Measurements from ENCODE around the gene FAM163B.

The FAM163B gene

DNA sequence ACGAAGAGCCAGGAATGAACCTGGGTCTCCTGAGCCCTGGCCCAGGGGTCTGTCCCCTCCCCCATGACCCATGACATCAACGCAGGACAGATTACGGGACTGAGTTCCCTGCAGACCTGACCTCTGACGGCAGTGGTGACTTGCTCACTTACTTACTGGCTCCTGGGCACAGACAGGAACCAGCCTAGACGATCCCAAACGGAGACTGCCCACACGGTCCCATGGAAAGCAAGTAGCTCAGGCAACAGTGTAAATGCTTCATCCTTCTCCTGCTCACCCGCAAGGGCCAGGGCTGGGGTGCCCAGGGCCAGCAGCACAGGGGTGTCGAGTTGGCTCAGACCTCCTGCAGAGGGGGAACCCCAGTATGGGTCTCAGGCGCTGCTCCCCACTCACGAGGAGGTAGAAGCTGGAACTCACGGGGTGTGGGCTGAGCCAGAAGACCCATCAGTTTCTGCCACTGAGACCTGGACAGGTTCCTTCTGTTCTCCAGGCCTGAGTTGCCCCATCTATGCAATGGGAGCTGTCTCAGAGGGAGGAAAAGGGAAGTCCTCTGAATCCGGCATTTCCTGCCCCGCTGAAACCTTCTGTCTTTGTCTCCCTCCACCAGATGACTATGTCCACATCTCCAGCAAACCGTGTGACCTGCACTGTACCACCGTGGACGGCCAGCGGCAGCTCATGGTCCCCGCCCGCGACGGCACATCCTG is 69.0 kb downstream of the FAM163B start:
- no peak for DNase-seq

DNA sequence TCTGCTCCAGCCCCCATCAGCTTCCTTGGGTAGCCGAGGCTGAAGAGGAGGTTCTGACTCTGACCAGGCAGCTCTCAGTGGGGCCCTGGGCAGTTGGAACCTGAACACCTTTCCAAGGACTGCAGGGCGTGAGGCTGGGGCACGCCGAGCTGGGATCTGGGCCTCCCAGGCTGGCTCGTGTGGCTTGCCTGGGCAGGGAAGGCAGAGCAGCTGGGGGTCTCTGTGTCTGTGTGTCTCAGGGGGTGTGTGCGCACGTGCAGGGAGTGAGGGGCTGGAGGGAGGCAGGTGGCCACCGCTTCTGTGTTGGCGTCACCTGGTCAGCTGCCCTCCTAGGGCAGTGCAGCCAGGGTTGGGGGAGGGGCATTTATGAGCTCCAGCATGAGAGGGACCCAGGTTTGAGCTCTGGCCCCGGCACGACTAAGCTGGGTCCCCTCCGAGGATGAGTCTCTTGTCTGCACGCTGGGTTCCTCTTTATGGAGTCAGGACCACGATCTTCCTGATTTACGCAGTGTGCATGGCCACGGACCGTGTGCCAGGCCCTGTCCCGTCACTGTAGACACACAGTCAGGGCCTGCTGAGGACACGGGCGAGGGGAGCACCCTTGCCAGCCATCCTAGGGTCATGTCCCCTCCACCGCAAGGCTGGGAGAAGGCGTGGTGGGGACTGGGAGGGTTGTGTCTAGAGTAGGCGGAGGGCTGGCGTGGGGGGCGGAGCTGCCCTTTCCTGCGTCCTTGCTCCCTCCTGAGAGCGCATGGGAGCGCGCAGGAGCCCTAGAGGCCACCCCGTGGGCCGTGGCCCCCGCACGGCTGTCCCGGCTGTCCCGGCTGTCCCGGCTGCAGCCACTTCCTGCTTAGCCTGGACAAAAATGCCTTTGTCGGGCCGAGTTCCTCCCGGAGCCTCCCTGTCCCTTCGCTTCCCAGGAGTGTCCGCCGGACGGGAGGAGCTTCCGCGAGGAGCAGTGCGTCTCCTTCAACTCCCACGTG is 70.0 kb downstream of the FAM163B start:
- DNase-seq, result no peak

DNA sequence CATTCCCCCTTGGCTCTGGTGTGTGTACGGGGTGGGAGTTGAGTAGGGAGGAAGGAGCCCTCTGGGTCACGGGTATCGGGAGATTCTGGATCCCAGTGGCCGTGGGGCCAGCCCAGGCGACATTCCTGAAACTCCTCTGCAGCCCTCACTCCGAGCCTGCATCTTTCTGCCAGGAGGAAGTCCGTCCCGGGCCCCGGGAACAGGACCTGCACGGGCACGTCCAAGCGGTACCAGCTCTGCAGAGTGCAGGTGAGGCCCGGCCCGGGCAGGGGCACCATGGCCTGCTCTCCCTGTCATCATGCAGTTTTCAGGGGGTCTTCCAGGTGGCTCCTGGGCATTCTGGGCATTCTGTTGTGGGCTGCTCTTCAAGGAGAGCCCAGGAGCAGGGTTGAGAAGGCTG is 71.0 kb downstream of the FAM163B start:
- no peak for DNase-seq

DNA sequence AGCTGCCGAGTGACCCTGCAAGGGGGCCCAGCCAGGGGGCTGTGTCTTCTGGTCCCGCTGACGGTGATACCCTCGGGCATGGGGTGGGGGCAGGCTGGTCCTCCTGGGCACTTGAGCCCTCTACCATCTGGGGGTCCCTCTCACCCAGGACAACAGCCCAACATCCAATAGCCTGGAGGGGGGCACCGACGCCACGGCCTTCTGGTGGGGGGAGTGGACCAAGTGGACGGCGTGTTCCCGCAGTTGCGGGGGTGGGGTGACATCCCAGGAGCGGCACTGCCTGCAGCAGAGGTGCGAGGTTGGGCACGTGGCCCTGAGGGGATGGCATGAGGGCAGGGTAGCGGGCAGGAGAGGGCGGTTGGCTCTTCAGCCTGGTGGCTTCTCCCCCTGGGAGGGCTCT is 71.9 kb downstream of the FAM163B start:
- DNase-seq, result no peak

DNA sequence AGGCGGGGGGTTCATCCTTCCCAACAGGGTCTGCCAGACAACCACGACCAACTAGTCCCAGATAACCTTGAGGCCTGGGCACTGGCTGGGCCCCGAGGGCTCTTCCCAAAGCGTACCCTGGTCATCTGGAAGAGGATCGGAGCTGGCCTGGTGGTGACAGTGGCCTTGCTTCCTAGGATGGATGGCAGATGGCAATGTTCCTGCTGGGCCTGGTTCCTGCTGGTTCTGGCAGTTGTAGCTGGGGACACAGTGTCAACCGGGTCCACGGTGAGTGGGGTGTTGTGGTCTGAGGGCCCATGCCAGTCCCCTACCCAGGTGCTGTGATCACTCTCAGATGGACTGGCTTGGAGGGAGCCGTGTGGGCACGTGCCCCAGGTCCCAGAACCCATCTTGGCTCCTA is 72.7 kb downstream of the FAM163B start:
- no peak for DNase-seq

DNA sequence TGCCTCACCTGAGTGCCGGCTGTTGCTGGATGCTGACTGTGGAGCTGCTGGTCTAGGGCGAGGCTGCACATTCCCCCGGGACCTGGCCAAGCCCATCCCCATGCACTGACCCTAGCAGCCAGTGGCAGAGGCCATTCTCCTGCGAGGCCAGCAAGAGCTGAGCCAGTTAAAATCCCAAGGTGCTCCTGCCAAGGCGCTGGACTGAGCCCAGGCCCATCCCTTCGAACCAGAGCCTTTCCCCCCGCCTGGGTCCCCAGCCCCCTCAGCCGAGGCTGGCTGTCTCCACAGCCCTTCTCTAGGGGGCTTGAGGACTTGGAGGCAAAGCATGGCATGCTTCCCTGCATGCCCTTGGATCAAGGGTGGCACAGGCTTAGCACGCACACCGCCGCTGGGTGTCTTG is 73.1 kb downstream of the FAM163B start:
- no peak for DNase-seq

DNA sequence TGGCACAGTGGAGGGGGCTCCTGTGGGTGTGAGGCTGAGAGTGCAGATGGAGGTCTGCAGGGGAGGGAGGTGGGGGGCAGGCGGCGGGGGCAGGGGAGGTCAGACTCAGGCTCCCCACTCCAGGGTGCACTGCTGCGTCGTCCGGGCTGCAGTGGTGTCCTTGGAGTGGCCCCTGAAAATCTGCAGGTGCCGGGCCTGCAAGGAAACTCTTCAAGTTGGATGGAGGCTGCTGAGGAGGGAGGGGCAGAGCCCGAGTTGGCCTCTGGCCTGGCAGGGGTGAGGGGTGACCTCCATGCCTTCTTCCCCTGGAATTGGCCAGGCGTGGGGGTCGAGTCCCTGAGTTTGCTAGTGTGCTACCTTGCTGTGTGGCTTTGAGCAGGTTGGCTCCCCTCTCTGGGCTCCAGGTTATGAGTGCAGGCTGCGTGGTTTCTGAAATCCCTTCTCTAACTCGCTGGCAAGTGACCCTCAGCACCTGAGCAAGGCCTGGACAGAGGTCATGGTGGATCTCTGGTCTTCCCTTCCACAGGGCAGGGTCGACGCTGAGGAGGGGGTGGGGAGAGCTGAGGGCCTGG is 73.8 kb downstream of the FAM163B start:
- no peak for DNase-seq

DNA sequence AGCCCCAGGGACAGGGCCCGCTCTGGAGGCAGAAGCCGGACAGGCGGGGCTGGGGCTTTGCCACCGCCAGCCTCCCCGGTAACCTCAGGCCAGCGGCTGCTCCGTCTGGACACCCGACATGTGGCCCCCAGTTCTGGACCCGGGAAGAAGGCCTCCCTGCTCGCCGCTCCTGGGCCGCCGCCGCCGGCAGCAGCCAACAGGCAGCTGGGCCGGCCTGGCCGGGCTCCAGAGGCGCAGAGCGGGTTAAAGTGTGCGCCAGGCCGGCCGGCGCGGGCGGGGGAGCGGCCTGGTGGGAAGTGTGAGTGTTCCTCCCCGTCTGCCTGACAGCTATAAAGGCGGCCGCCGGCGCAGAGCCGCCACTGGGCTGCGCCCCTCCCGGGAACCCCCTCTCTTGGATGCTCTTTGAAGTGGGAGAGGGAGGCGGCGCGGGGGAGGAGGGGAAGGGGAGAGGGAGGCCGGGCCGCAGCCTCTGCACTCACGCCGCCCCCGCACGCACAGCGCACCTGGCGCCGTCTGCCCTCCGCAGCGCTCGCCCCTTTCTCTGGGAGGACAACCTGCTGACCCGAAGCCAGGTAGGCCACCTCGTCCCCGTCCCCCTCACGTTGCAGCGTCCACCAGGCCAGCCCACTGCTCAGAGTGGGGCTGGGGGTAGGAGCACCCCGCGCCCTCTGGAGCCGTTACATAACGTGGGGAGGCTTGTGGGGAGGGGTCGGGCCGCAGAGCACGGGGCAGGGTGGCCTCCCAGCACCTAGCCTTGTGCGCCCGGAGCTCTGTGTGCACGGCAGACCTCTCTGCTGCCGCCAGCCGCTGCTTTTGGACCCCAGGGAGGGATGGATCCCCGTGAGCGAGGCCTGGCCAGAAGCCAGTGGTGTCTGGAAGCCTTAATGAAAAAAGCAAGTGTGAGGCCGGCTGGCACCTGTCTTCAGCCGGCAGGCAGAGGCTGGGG is 74.6 kb downstream of the FAM163B start, which contains the start of gene ADAMTSL2:
Gene ADAMTSL2, plus strand, starts transcription at position 359 of the 946 bp plus-strand sequence. CDS start 2,009 bp downstream, outside the sequence.
- no peak for DNase-seq

DNA sequence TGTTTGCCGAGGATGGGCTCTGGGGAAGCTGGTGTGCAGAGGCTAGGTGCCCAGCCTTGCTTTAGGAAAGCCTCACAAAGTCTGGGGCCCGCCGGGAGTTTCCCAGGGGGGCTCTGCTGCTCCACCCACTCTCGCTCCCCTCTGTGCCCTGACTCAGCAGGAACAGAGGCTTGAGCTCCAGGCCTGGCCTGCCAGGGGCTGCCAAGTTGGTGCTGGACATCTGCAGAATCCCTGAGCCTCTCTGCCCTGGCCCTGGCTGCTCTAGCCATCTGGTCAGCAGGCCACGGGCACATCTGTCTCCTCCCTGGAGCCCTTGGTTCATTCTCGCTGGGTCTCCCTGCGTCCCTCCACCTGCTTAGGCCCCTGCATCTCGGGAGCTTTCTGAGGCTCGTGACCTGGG is 75.3 kb downstream of the FAM163B start:
- DNase-seq, result no peak

DNA sequence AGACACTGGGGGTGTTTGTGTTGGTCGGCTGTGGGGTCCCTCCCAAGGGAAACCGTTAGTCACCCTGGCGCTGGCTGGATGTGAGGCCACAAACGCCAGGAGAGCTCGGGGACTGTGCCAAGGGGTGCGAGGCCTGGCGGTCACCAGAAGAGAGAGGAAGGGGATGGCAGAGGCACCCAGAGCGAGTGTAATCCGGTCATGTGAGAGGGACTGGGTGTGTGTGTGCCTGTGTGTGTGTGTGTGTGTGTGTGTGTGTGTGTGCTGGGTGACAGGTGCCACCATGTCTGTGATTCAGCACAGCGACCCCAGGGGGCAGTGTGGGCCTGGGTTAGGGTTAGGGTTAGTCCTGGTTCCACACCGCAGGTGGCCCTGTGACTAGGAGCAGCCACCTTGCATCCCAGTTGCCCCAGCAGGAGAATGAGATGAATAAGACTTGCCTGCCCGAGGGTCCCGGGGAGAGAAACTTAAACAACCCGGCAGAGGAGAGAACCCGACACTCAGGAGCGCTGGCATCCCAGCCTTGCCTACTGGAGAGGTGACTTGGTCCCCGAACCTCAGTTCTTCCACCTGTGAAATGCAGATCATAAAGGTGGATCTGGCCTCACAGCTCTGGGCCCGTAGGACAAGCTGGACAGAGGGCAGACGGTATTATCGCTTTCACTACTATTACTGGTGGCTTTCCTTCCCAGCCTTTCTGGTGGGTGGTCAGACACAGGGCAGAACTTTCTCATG is 76.1 kb downstream of the FAM163B start:
- peak; percentile 70 for DNase-seq

DNA sequence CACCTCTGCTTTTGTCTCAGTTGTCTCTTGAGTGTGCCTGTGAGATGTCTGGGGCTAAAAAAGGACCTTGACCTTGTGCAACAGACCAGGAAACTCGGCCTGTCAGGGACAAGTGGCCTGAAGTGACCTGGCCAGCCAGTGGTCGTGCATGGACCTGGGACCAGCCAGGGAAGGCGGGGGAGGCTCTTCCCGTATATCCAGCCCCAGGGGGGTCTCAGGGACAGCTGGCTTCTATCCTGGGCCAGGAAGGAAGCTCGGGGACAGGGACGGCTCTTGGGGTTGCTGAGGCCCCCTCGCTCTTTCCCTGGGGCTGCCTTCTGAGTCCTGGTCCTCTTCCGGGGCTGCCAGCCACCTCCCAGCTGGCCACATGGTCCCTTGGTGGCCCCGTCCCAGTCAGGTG is 77.9 kb downstream of the FAM163B start:
- DNase-seq, result no peak

DNA sequence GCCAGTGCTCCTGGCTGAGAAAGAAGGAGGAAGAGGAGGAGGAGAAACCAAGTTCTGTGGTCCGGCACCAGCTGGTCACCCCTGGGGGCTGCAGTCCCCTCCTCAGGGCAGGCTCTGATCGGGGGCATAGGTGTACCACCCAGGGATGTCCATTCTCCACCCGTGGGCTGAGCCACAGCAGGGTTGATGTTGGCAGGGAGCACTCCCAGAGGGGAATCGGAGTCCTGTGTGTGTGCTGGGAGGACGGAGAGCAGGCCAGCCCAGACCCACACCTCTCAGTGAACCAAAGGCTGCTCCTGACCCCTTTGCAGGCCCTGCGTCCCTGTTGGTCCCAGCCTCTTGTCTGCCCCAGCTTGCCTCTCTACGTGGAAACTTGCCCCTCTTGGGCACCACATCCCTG is 79.3 kb downstream of the FAM163B start:
- no peak for DNase-seq

DNA sequence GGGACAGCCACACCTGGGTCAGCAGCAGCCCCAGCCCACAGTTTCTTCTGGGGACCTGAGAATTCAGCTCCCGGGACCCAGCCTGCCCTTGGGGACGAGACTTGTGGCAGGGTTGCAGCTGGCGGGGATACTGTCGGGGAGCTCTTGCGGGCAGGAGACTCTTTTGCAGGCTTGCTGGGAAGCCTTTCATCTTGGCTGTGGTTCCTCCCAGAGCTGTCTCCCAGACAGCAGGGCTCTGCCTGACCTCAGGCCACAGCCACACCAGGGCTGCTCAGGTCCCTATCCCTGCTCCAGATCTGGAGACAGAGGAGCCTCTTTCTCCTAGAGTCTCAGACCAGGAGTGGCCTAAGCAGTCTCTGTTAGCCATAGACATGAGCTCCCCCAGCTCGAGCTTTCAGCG is 79.7 kb downstream of the FAM163B start:
- no peak for DNase-seq

DNA sequence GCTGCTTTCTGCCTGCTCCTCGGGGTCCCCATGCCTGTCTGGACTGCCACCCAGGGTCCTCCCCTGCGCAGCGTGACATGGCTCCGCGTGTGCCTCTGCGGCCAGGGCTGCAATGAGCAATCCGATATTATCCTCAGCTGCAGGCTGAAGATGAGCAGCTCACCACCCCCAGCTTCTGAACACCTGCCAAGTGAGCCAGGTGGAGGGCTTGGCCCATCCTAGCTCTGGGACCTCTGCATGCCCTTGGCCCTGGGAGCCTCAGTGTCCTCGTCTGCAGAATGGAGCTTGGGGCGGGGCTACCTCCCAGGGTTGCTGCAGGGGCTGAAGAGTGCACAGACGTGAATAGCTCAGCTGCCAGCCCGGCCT is 80.3 kb downstream of the FAM163B start:
- DNase-seq, result no peak

DNA sequence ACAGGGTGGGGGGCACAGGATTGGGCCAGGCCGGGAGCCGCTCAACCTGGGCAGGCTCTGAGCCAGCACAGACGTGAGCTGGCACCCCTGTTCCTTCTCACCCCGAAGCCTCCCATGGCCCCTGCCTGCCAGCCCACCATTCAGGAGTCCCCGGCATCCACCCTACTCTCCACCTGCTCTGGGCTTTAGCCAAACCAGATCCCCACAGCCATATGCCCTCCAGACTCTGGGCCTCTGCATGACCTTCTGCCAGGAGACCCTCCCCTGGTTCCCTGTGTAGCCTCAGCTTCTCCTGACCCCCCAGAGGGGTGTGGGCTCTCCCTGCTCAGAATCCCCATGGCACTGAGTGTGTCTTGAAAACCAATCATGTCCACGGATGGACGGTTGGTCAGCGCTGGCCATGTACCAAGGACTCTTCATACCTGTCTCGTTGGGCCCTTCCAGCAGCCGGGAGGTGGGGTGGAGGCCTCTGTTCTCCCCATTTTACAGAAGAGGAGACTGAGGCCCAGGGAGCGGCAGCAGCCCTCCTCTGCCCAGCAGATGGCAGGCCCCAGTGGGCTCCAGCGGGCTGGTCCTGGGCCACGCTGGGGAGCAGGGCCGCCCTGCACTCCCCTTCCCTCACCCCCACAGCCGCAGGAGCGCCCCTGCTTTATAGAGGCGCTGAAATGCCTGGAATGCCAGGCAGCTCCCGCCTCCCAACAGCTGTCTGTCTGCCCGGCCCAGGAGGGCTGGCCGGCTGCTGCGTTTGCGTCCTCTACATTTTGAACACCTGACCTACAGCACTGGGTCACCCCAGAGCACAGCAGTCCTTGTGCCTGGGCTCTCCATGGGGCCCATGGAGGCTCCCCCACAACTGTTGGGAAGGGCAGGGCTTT is 81.0 kb downstream of the FAM163B start:
- DNase-seq, result no peak

DNA sequence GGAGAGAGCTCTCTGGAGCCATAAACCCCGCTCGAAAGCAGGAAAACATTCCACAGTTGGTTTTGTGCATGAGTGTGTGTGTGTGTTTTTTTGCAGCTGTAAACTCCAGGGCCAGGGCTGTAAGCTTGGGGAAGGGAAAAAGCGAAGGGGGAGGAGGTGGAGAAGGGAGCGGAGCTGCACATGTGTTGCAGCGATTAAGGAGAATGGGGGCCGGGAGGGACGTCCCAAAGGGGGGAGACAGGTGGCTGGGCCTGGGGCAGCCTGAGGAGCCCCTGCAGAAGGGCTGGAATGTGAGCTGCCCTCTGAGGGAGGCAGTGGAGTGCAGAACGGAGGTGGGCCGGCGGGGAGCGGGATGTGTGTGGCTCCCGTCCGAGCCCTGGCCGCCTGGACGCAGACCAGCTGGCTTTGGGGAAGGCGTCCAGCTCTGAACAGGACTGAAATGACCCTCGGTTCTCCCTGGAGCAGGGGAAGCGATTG is 81.7 kb downstream of the FAM163B start:
- no peak for DNase-seq
